H1 (cell line): ENCODE measurements around the gene ENOSF1. TPM values are rescaled to one million over a fixed set of nuclear protein-coding genes. Genes with fewer than 3 reads are reported as not detected.

Experiments
- CTCF ChIA-PET: fragments of 300-600 bp; sonication (Branson Sonifier 250); formaldehyde crosslinking; loops from one replicate; lab custom pipeline; 2021; ENCODE audit not compliant: partially characterized antibody; lab: Charles Lee
- POLR2A ChIA-PET: fragments of 300-600 bp; sonication (Branson Sonifier 250); formaldehyde crosslinking; loops from one replicate; lab custom pipeline; 2021; ENCODE audit warnings: inconsistent platforms; ENCODE audit not compliant: partially characterized antibody; lab: Charles Lee
- DNase-seq, 2 experiments: peaks; one replicate each; pipeline versions ENCODE4 v3.0.0 to v3.0.0-alpha.2; 2010 to 2022; ENCODE audit warnings: low spot score in 2 of 2, low read depth in 1 of 2, mixed read lengths in 1 of 2
- FAIRE-seq: peaks from 2 replicates; lab custom pipeline; 2011; peaks lifted over from hg19 to GRCh38; lab: Jason Lieb, UNC
- H2AFZ ChIP-seq: 2 replicates; pipeline ENCODE4 v1.8.1; 2012; ENCODE audit warnings: low read length, inconsistent platforms
- H2AK5ac ChIP-seq: 2 replicates; pipeline ENCODE4 v1.6.1; 2013; ENCODE audit warnings: low read depth, low read length
- H2BK120ac ChIP-seq: replicated peaks from 2 replicates; pipeline ENCODE3; 2013; ENCODE audit warnings: low read depth, low read length, inconsistent platforms
- H2BK12ac ChIP-seq: 2 replicates; pipeline ENCODE4 v1.6.1; 2013; ENCODE audit warnings: low read depth, low read length
- H2BK15ac ChIP-seq: 2 replicates; pipeline ENCODE4 v1.6.1; 2013; ENCODE audit warnings: low read length
- H2BK20ac ChIP-seq: 2 replicates; pipeline ENCODE4 v1.6.1; 2013; ENCODE audit warnings: low read length
- H2BK5ac ChIP-seq: 2 replicates; pipeline ENCODE4 v1.6.1; 2013; ENCODE audit warnings: low read depth, low read length
- H3K14ac ChIP-seq: 2 replicates; pipeline ENCODE4 v1.6.1; 2013; ENCODE audit warnings: inconsistent platforms; ENCODE audit not compliant: insufficient read length
- H3K18ac ChIP-seq: 2 replicates; pipeline ENCODE4 v1.6.1; 2013; ENCODE audit warnings: low read length; ENCODE audit errors: extremely low read depth
- H3K23ac ChIP-seq: 2 replicates; pipeline ENCODE4 v1.6.1; 2013; ENCODE audit warnings: inconsistent platforms; ENCODE audit not compliant: insufficient read length
- H3K23me2 ChIP-seq: 2 replicates; pipeline ENCODE4 v1.6.1; 2013; ENCODE audit warnings: low read depth, low read length
- H3K27ac ChIP-seq: 2 replicates; pipeline ENCODE4 v1.6.1; 2011; ENCODE audit warnings: low read depth, low read length, inconsistent platforms
- H3K27me3 ChIP-seq, 4 experiments: replicated peaks in 1 of 4; 1 replicate in 1 of 4; 2 replicates in 3 of 4; pipeline versions ENCODE4 v1.6.1 to v1.8.1; 2011 to 2013; ENCODE audit warnings: low read length in 3 of 4, mild to moderate bottlenecking in 3 of 4, inconsistent platforms in 2 of 4, mixed read lengths in 2 of 4, moderate library complexity in 1 of 4; ENCODE audit not compliant: control insufficient read depth in 3 of 4, insufficient read depth in 3 of 4; ENCODE audit errors: extremely low read depth in 1 of 4
- H3K36me3 ChIP-seq, 4 experiments: 2 replicates each; pipeline versions ENCODE4 v1.6.1 to v1.8.1; 2011 to 2013; ENCODE audit warnings: mild to moderate bottlenecking in 4 of 4, low read length in 3 of 4, moderate library complexity in 2 of 4, control low read depth in 1 of 4, inconsistent platforms in 1 of 4; ENCODE audit not compliant: insufficient read depth in 4 of 4, control insufficient read depth in 2 of 4
- H3K4ac ChIP-seq: replicated peaks from 2 replicates; pipeline ENCODE3; 2013; ENCODE audit warnings: low read length, low read depth, mixed read lengths, inconsistent platforms; ENCODE audit not compliant: insufficient read length
- H3K4me1 ChIP-seq, 4 experiments: replicated peaks in 1 of 4; 1 replicate in 1 of 4; 2 replicates in 3 of 4; pipeline versions ENCODE4 v1.6.1 to v1.8.1; 2011 to 2013; ENCODE audit warnings: low read length in 3 of 4, inconsistent platforms in 2 of 4, mixed read lengths in 1 of 4; ENCODE audit not compliant: insufficient read depth in 4 of 4, control insufficient read depth in 3 of 4
- H3K4me2 ChIP-seq, 2 experiments: 2 replicates each; pipeline versions ENCODE4 v1.6.1 to v1.8.1; 2011 to 2013; ENCODE audit warnings: low read depth in 2 of 2, low read length in 2 of 2, control low read depth in 1 of 2, inconsistent platforms in 1 of 2, mild to moderate bottlenecking in 1 of 2; ENCODE audit not compliant: insufficient read depth in 1 of 2
- H3K4me3 ChIP-seq, 4 experiments: fragments of 200-600, 300-600 bp in 1 of 4; sonication (generic), shearing (Covaris generic), sonication (Bioruptor Twin) in 1 of 4; 2 replicates each; pipeline versions ENCODE4 v1.5.1 to v1.8.1; 2011 to 2016; ENCODE audit warnings: low read length in 4 of 4, low read depth in 3 of 4, control low read depth in 2 of 4, inconsistent platforms in 2 of 4, mild to moderate bottlenecking in 2 of 4, mixed read lengths in 1 of 4, moderate library complexity in 1 of 4; ENCODE audit not compliant: insufficient read depth in 2 of 4; ENCODE audit errors: extremely low read depth in 1 of 4
- H3K56ac ChIP-seq: replicated peaks from 2 replicates; pipeline ENCODE3; 2013; ENCODE audit warnings: low read depth, mild to moderate bottlenecking, mixed read lengths, low read length, inconsistent platforms; ENCODE audit not compliant: insufficient read length
- H3K79me1 ChIP-seq: 2 replicates; pipeline ENCODE4 v1.6.1; 2013; ENCODE audit warnings: low read depth, low read length, control low read depth
- H3K79me2 ChIP-seq, 2 experiments: 2 replicates each; pipeline versions ENCODE4 v1.6.1 to v1.8.1; 2012 to 2013; ENCODE audit warnings: low read length in 2 of 2, mild to moderate bottlenecking in 2 of 2, inconsistent platforms in 1 of 2; ENCODE audit not compliant: insufficient read depth in 2 of 2, control insufficient read depth in 1 of 2
- H3K9ac ChIP-seq, 4 experiments: replicated peaks in 1 of 4; 1 replicate in 1 of 4; 2 replicates in 3 of 4; pipeline versions ENCODE4 v1.6.1 to v1.8.1; 2011 to 2013; ENCODE audit warnings: low read depth in 3 of 4, low read length in 3 of 4, control low read depth in 2 of 4, mild to moderate bottlenecking in 2 of 4, moderate library complexity in 2 of 4, inconsistent platforms in 1 of 4; ENCODE audit errors: extremely low read depth in 1 of 4
- H3K9me3 ChIP-seq, 2 experiments: 2 replicates each; pipeline versions ENCODE4 v1.6.1 to v1.8.1; 2012 to 2013; ENCODE audit warnings: mild to moderate bottlenecking in 2 of 2, moderate library complexity in 2 of 2, control low read depth in 1 of 2, inconsistent platforms in 1 of 2, low read depth in 1 of 2, low read length in 1 of 2, mixed read lengths in 1 of 2; ENCODE audit not compliant: insufficient read depth in 2 of 2
- H4K20me1 ChIP-seq, 2 experiments: replicated peaks in 1 of 2; 2 replicates each; pipeline versions ENCODE3 to v1.8.1; 2011 to 2013; ENCODE audit warnings: inconsistent platforms in 2 of 2, low read length in 2 of 2, mild to moderate bottlenecking in 1 of 2; ENCODE audit not compliant: insufficient read depth in 2 of 2, control insufficient read depth in 1 of 2
- H4K5ac ChIP-seq: 2 replicates; pipeline ENCODE4 v1.6.1; 2013; ENCODE audit warnings: low read length, low read depth, mixed read lengths, inconsistent platforms; ENCODE audit not compliant: insufficient read length
- H4K8ac ChIP-seq: 2 replicates; pipeline ENCODE4 v1.8.0; 2013; ENCODE audit warnings: mild to moderate bottlenecking, moderate library complexity, low read length, inconsistent platforms; ENCODE audit not compliant: insufficient read depth; ENCODE audit errors: extremely low read depth
- H4K91ac ChIP-seq: replicated peaks from 2 replicates; pipeline ENCODE3; 2013; ENCODE audit warnings: low read length, mixed read lengths, inconsistent platforms; ENCODE audit not compliant: insufficient read length
- E2F6 ChIP-seq: IDR thresholded peaks from 2 replicates; pipeline ENCODE4 v1.6.1; 2012; ENCODE audit warnings: inconsistent platforms
- NANOG ChIP-seq: IDR thresholded peaks from 2 replicates; pipeline ENCODE4 v1.6.1; 2011; ENCODE audit warnings: low read length, low read depth, mild to moderate bottlenecking, inconsistent platforms; ENCODE audit not compliant: insufficient read depth, poor library complexity, severe bottlenecking
- WGBS, 2 experiments: shearing (Covaris generic) in 1 of 2; methylation state at CpG; one replicate each; pipeline versions ENCODE4 v1.1.6 to v1.1.7; 2013 to 2015; ENCODE audit warnings: low lambda C conversion rate in 2 of 2, mixed read lengths in 2 of 2, inconsistent platforms in 1 of 2, low coverage in 1 of 2, missing lambda C conversion rate in 1 of 2; ENCODE audit not compliant: insufficient replicate concordance in 2 of 2, insufficient coverage in 1 of 2, insufficient read length in 1 of 2; ENCODE audit errors: extremely low coverage in 1 of 2, missing lambda C conversion rate in 1 of 2; 5-methylcytosine and 5-hydroxymethylcytosine counted together
- polyA plus RNA-seq, 7 experiments: library from polyadenylated mRNA; depleted of rRNA in 3 of 7; stranded (reverse) in 5 of 7; unstranded in 2 of 7; fragments of >200 nt in 5 of 7; fragments of 200-250 nt in 2 of 7; gene quantifications; 1 replicate in 5 of 7; 2 replicates in 1 of 7; 4 replicates in 1 of 7; pipeline versions ENCODE4 v1.2.1 to v1.2.3, GENCODE V29; 2011 to 2013; ENCODE audit warnings: missing spikeins in 2 of 7, mixed read lengths in 2 of 7
- total RNA-seq: library from RNA; stranded (reverse); fragmentation: NEBNext Ultra II Directional; extraction: Animal tissue kit (Norgen Biotek cat#: 25700); gene quantifications from 2 replicates; pipeline ENCODE4 v1.2.1, GENCODE V29; 2021

ENOSF1 gene
- total and polyA plus RNA-seq, 2 of the 8 experiments (the other 6 are each of a cell fraction or from before 2014, with no cell fraction given) = 15.4 to 26.4 TPM

- no peak overlapping the region for H2BK5ac ChIP-seq
- H3K9ac ChIP-seq = peak overlapping the region in 1 of 4 experiments; percentile 8; a peak in 1 of 7 replicates
- H3K36me3 ChIP-seq = peaks cover 0 to 4% (median 0%) of the 10 kb centered on the region in 4 experiments; a peak in 2 of 8 replicates
- CTCF ChIA-PET = interaction anchor here (0.6 to 2.1 kb wide), 22 partner anchors 10 to 1517 kb away, joined by 3 to 16 read pairs (median 4); no protein-coding TSS in a partner anchor
- no peak overlapping the region for H3K14ac ChIP-seq
- FAIRE-seq (no peak), DNase-seq (no peak)
- H2BK120ac ChIP-seq = no peak overlapping the region
- POLR2A ChIA-PET = interaction anchor here (0.7 to 1.6 kb wide), 9 partner anchors 10 to 126 kb away, joined by 3 to 6 read pairs (median 3); partner anchors contain the start of gene TYMS
- H3K4ac ChIP-seq = no peak overlapping the region
- no peak overlapping the region; the same call in 1 of the 2 replicates for H3K18ac ChIP-seq
- no peak overlapping the region for H3K23ac ChIP-seq
- WGBS, 2 experiments = 82% methylated on average over 10 of the region's 23 CpGs; no CpG with 5 or more reads in 1 of the 2 experiments
- H3K4me3 ChIP-seq = peak overlapping the region; percentile 26 to 81 (median 34)
- peaks cover 0 to 3% (median 1%) of the 10 kb centered on the region in 4 experiments; a peak in 2 of 7 replicates for H3K4me1 ChIP-seq
- H4K8ac ChIP-seq = no peak overlapping the region
- no peak overlapping the region for H2AK5ac ChIP-seq
- H3K23me2 ChIP-seq = peaks cover 8% of the 10 kb centered on the region; the same call in 1 of the 2 replicates
- H3K4me2 ChIP-seq = peak overlapping the region; percentile 19 to 65; a peak in 3 of 4 replicates
- H3K79me1 ChIP-seq = peaks cover 9% of the 10 kb centered on the region; the same call in 1 of the 2 replicates
- no peak overlapping the region for H2BK15ac ChIP-seq
- no peak overlapping the region for H2BK12ac ChIP-seq
- no peak overlapping the region for H3K27ac ChIP-seq
- no peak for TF ChIP-seq NANOG
- peak; percentile 40; the same call in 1 of the 2 replicates for TF ChIP-seq E2F6
- no peak overlapping the region for H3K56ac ChIP-seq
- H4K91ac ChIP-seq = peak overlapping the region; percentile 65
- H3K27me3 ChIP-seq = no peaks in the 10 kb centered on the region
- H2AFZ ChIP-seq = 0 out of 2 replicates have a peak overlapping the region, but pooled peaks have one; percentile 0
- H3K9me3 ChIP-seq = no peaks in the 10 kb centered on the region
- H3K79me2 ChIP-seq = peaks cover 12 to 30% of the 10 kb centered on the region in 2 experiments
- no peak overlapping the region for H4K5ac ChIP-seq
- no peak overlapping the region for H2BK20ac ChIP-seq
- H4K20me1 ChIP-seq = peaks cover 3 to 5% of the 10 kb centered on the region in 2 experiments
Measured at GRCh38 chr18:713135-713490, 683 bp upstream of the ENOSF1 start.
